ENCODE data around the gene CCDC141.

DNA sequence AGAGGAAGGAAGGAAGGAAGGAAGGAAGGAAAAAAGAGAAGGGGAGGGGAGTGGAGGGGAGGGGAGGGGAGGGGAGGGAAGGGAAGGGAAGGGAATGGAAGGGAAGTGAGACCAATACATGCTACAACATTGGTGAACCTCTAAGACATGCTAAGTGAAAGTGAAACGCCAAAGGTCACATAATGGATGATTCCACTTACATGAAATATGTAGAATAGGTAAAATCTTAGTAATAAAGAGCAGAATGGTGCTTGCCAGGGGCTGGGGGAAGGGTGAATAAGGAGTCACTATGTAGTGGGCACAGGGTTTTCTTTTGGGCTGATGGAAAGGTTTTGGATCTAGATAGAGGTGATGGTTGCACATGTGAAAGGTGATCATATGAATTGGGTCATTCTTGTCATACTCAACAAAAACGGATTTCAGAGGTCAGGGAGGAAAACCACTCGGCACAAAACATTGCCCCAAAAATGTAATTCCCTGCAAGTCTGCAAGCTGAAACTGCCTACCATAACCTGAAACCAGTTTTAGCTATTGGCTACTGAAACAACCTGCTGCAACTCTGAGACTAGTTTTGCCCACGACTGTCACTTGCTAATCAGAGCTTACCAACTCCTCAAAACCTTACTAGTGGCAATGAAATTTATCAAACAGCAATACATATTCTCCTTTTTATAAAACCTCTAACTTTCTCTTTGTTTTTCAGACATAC lies 59.2 kb downstream of the CCDC141 start:
- TF ChIP-seq CTCF (conservative IDR thresholded peaks at IDR 0.05; ENCODE audit: low read depth in 2 of 2) (no peak), JUNB (IDR thresholded peaks at IDR 0.05; ENCODE audit: unreplicated experiment) (no peak), REST (IDR thresholded peaks at IDR 0.05; ENCODE audit: unreplicated experiment) (no peak), POLR2AphosphoS5 (IDR thresholded peaks at IDR 0.05; ENCODE audit: low read depth) (no peak), EZH2phosphoT487 (IDR thresholded peaks at IDR 0.05; ENCODE audit: unreplicated experiment) (no peak), CREB1 (CRISPR knock-in tag; IDR thresholded peaks at IDR 0.05; ENCODE audit: low read depth) (no peak), EZH2 (IDR thresholded peaks at IDR 0.05; ENCODE audit: low read depth, unreplicated experiment) (no peak), STAT1 (IDR thresholded peaks at IDR 0.05; ENCODE audit: unreplicated experiment) (no peak), ZNF331 (CRISPR knock-in tag; IDR thresholded peaks at IDR 0.05; ENCODE audit: low read depth) (no peak)

All from GM23338 (cell line).